ENCODE measurements around the gene HBB.

DNA sequence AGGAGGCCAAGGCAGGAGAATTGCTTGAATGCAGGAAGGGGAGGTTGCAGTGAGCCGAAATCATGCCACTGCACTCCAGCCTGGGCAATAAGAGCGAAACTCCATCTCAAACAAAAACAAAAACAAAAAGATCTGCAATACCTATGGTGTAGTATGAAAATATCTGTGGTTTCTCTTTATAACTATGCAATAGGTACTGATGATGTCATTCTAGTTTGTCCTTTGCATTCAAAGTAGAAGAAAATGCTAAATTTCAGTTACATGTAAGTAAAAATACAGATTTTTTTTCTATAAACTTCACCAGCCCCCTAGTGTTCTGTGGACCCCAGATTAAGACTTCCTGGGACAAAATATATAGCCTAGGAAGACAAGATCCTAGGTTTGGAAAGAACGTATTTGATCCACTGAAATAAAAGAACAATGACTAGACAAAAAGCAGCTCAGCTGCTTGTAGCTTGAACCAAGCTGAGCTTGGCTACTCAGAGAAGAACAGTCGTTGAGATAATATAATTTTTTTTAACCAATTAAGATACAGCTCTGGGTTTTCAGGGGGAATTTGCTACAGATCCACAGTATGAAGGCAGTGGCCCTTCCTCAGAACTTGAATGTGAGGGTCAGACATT, 45.6 kb upstream of the HBB start:
- TF ChIP-seq, protein P1, sequence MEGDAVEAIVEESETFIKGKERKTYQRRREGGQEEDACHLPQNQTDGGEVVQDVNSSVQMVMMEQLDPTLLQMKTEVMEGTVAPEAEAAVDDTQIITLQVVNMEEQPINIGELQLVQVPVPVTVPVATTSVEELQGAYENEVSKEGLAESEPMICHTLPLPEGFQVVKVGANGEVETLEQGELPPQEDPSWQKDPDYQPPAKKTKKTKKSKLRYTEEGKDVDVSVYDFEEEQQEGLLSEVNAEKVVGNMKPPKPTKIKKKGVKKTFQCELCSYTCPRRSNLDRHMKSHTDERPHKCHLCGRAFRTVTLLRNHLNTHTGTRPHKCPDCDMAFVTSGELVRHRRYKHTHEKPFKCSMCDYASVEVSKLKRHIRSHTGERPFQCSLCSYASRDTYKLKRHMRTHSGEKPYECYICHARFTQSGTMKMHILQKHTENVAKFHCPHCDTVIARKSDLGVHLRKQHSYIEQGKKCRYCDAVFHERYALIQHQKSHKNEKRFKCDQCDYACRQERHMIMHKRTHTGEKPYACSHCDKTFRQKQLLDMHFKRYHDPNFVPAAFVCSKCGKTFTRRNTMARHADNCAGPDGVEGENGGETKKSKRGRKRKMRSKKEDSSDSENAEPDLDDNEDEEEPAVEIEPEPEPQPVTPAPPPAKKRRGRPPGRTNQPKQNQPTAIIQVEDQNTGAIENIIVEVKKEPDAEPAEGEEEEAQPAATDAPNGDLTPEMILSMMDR (IDR thresholded peaks at IDR 0.05): no peak
- TF ChIP-seq POLR2A (IDR thresholded peaks at IDR 0.05): no peak

Measured in thyroid gland (tissue), 4 donors.